D341Med (cell line): ENCODE measurements around the gene KDM4C.

ENCODE experiments used
- DNase-seq: peaks from one replicate; pipeline ENCODE4 v3.0.0; 2012; ENCODE audit warnings: low spot score

The KDM4C gene

DNA sequence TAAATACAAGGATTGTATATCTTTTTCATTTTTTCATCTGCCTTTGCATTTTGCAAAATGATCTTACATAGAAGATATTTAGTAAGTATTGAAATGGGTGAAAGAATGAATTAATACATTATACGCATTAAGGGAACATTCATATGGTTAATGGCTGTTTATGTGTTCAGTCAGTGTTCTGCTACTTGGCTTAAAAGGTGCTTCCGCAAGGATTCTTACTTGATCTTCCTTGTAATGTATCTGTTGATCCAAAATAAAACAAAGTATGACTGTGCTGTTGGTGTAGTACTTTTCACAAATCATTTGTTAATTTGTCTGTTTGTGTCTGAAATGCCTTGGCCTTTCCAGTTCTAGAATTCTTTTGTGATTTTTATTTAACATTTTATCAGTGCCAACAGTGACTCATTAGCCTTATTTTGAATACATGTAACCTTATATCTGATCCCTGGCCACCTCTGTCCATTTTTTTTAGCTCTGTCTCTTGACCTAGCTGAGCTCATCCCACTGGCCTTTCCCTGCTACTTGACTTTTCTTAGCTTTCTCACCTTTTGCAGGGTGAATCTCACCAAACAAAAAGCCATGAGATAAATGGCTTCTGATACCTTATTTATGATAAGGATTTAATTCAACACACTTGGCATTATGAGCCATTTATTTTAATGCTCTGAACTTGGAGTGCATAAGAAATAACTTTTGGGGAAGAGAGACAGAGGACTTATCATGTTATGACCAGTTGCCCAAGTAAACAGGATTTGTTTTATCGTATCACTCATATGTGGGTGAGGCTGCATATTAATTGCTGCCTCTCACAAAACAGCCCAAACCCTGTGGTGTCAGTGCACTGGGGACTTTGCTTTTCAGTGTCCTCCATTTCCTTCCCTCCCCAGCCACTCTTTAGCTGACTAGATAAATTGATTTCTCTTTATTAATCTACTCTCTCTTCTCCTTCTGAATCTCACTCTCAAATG, 340.3 kb downstream of the KDM4C start:
- no peak for DNase-seq

DNA sequence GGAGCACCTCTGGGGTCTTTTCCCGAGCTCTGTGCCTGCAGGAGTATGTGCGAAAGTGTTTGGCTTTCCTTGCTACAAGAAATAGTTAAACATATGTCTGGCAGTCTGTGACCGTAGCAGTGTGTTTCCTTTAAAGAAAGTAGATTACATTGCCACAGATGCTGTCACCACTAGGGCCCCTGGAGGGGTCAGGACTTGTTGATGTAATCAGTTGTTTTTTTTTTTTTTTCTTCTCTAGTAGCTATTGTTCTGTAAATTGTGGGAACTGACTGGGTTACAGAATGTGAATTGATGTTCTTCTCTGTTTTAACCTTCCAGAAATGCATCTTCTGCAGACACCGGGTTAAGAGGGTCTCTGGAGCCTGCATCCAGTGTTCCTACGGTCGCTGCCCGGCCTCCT, 345.6 kb downstream of the KDM4C start:
- DNase-seq, result no peak

DNA sequence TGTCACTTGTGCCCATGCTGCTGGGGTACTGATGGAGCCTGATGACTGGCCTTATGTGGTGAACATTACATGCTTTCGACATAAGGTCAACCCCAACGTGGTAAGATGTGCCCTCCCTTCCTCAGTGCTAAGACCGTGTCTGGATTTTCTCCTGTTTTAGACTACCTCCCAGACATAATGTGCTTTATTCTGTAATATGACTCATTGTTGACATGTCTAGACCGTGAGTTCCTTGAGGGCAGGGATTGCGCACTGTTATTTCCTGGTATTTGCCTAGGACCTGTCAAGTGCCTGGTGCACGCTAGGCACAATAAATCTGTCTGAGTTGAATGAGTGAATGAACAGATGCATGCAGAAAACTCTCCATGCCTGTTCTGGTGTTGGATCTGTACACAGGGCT, 346.0 kb downstream of the KDM4C start:
- no peak for DNase-seq

DNA sequence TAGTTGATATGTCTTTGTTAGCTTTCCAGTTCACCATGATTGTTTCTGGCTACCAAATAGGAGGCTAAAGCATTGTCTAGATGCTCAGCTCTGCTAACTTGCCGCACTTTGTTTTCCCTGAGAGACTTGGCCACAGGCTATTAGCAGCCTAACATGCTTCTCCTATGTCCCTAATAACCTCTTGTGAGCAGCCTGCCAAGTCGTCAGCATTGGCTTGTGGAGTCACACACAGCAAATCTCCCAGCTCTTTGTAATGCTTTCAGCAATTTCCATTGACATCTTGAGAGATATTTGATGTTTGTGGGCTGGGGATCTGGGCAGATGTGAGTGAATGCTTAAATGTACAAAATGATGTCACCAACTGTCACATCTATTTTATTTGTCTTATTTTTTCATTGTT, 346.9 kb downstream of the KDM4C start:
- DNase-seq, result no peak

DNA sequence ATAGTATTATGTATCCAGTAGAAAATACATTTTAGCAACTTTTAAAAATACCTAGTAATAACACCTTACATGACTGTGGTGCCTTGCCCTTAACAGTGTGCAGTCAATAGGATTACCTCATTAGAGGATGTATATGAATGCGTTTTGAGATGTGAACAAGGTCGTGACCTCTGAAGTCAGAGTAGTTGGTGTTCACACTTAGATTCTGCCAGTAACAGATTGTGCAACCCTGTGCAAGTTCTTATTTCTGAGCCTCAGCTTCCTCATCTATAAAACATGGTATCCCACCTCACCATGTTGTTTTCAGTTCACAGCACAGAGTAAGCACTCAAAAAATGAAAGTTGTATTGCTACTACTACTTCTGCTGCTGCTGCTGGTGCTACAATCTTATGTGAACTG, 347.3 kb downstream of the KDM4C start:
- no peak for DNase-seq

DNA sequence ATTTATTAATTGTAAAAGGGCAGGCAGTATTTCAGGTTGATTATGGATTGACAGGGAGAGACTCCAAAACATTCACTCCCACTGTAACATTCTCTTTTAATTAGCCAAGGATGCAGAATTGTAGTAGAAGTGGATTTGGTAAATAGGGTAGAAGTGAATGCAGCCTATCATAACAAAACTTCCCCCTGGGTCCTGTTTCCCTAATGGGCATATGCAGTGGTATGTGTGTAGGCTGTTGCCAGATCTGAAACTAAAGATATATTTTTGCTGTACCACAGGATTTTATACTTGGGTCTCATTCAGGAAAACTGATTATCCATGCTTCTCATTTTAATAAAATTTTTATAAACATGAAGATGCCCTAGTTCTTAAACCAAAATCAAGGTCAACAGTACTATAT, 351.2 kb downstream of the KDM4C start:
- DNase-seq, result no peak

DNA sequence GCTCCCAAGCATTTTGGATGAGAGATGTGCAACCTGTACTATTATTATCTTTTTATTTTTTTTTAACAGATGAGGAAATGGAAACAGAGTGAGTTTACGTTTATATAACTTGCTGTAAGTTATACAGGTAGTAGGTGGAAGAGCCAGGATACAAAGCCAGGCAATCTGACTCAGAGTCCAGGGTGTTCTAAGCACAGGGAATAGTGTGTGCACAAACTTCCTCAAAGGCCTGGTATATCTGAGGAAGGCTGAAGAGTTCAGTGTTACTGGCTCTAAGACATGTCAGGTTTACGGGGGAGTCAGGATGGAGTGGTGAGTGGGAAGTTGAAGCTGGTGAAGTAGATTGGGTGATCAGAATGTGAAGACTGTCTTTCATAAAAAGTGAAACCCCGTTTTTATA, 353.6 kb downstream of the KDM4C start:
- DNase-seq, result no peak

DNA sequence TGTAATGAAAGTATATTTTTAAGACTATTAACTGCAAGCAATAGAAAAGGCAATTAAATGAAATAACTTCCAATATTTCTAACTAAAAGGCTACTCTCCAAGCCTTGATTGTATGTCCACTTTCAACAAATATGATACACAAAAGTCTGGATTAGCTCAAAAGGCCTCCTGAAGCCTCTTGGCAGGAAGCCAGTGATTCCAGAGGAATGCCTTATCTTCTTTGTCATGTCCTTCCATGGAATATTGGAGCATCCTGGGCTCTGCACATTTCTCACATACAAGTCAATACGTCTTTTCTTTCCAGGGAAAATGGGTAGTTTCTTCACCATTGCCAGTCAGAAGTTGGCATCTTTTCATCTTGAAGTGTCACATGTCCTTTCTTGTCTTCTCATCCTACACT, 357.8 kb downstream of the KDM4C start:
- DNase-seq, result no peak

DNA sequence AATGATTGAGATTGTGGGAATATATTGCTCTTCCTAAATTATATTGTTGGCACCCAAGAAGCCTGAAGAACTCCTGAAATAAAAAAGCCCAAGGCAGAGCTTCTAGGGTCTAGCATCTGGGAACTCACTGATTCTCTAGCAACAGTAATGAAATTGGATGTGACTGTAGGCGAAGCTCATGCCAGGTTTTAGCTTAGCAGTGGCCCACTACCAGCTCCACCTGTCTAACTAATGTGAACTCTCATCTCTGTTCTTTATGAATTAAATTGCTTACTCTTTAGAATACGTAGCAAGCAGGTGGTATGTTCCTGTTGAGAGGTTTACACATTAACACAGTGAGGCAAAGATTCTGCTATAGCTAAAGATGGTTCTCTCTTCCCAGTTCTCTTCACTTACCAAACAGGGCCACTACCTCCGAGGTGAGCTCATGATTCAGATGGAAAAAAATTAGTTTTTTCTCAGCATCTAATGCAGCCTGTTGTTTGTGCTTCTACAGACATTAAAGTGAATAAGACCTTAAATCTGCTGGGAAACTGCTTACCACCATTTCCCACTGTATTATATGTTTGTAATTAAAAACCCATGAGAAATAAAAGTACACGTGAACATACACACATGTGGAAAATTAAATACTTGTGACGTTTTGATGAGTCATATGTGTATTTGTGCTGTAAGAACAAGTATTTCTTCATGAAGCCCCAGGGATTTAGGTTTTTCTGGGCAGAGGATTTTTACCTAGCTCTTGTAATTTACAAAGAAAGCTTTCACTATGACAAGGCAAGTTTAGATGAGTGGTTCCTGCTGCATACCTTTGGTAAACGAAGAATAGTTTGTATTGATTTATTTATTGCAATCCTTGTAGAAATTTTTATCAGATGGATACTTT, 360.1 kb downstream of the KDM4C start:
- DNase-seq, result no peak

DNA sequence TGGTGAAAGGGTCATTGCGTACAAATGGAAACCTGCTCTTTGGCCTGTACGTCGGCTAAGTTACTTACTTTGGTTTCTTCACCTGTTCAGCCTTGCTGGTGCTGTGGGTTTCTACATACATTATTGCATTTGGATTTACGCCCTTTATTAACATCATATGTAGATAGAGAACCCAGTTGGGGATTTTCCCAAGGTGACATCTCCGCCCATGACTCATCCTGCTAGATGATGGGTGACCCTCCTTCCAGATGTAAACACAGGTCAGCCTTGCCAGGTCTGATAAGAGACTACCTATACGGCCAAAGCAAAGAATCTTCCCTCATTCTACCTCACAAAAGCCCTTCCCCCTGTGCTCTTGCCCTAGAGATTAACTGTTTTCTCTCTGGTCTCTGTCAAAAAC, 360.9 kb downstream of the KDM4C start:
- DNase-seq, result no peak

DNA sequence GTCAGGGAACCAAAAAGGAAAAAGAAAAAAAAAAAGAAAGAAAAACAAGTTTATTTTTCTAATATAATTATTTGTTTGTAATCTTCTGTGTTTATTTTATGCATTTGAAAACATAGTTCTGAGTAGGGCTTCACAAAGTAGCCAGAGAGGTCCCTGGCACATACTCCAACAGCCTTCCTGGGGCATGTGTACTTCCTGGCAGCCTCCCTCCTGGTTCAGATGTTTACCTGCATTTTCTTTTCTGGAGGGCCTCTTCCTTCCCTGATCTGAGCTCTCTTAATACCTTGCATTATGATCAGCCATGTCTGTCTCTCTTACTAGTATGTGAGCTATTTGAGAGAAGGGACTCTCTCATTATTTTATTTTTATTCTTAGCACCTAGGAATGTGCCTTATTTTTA, 361.8 kb downstream of the KDM4C start:
- DNase-seq, result no peak

DNA sequence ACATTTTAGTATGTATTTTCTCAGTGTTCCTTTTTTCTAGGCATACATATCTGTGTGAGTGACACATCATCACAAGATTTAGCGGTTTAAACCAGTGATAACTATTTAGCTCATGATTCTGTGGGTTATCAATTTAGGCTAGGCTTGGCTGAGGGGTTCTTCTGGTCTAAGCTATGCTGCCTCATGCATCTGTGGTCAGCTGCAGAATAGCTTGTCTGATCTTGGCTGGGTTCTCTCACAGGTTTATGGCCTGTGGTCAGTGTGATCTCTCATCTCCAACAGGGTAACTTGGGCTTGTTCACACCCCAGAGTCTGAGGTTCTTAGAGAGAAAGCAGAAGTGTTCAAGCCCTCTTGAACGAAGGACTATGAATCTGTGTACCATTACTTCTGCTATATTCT, 363.3 kb downstream of the KDM4C start:
- DNase-seq, result no peak

DNA sequence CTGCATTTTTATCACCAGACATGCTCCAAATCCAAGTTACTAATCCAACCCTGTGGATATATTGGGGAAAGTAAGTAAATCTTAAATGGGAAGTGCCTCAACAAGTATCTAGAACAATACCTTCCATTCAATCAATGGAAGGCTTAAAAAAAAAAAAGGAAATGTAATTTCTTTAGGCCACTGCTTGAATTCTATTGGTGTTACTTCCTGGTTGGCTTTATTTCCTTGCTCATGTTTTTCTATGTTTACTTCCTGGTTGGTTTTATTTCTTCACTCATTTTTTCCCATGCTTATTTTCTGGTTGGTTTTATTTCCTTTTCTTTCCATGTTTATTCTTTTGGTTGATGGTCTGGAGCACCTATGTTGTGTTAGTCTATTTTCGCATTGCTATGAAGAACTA, 363.9 kb downstream of the KDM4C start:
- no peak for DNase-seq

DNA sequence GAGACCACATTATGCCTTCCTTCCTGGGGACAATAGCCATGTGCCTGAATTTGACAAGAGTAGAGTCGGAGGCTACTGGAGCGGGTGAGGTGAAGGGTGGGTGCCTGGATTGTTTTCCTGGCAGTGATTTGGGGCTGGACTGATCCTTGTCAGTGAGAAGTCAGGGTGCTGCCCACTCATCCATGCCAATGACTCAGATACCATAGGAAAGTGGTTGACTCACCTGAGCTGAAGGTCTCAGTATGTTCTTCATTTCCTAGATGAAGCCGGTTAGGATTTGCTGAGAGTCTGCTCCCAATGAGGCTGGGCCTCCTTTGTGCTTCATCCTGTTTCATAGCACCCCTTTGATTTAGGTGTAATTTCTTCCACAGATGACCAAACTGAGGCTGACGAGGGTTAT, 366.0 kb downstream of the KDM4C start:
- DNase-seq, result no peak

DNA sequence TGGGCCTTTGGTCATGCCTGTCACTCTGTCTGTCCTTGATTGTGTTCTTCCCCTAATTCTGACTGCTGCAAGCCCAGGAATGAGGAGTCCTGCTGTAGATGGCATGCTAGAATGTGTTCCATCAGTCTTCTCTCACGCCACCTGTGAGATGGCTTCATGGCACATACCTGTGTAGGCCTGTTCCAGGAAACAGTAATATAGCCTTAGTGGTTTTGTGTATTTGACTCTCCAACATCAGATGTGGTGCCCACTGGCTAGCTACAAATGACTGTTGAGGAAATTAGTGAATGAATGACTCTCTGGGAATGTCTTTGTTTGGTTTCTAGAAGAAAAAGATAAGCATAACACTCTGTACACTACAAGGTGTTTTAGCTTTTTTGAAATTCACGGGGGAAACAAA, 367.5 kb downstream of the KDM4C start:
- DNase-seq, result no peak

DNA sequence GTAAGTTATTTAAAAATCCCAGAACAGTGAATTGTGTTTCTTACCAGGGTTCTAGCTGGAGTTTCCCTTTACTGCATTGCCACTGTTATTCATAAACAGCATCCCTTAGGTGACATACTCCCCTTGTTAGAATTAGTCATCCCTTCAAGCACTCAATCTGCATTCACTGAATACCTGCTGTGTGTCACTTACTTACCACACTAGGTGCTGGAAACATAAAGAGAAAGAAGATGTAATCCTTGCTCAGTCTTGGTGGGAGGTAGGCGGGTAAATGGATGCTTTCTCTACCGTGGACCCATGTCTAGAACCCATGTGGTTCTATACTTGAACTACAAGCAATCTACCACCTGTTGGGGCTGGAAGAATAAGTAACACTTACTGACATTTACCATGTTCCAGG, 371.6 kb downstream of the KDM4C start:
- DNase-seq, result no peak

DNA sequence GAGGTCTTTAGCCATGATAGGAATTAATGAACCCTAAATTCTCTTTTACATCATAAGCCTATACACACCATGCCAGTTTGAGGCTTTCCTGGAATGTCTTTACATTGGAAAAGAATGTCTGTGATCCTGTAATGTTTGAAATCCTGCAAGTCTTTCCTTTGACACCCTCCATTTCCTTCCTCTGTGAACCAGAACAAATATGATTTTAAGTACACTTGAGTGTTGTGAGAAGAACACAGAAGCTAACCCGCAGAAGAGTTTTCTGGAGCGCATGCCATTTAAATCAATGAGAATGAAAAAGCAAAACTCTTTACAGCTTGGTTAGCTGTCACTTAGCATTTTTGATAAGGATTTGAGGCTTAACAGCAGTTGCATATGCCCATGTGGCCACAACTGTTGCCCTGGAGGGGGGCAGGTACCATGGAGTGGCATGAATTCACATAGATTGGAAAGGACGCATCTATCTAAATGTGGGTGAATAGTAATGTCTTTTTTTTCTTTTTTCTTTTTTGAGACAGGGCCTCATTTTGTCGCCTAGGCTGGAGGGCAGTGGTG, 372.6 kb downstream of the KDM4C start:
- DNase-seq, result no peak

DNA sequence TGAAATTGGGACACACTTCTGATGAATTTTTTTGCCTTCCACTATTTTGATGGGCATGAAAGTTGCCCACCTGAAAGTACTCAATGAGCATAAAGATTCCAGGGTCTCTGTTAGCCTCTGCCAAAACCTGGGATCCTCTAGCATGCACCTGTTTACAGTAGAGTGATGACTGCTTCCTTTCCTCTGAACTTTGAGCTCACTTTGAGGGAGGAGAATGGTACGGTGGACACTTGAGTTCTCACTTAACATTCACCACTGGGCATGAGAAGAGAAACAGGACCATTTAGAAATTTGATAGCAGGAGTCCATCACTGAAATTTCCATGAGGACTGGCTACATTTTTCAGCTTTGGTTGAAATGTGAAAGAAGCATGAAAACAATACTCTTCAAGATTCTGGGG, 374.8 kb downstream of the KDM4C start:
- no peak for DNase-seq

DNA sequence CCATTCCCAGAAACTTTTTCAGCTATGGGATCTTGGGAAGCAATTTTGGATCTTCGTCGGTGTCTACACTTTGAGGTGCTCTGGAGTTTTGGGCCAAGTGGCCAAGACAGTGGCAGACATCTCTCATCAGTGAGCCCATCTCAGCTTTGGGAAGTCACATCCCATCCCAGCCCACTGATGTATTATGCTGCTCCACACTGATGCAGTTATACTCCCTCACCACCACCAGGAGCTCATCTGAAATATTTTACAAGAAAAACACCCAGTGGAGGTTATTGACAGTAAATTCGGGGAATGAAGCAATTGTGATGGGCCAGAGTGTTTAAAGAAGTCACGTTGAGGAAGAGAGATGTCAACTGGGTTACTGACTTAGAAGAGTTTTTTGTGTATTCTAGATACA, 378.0 kb downstream of the KDM4C start:
- no peak for DNase-seq

DNA sequence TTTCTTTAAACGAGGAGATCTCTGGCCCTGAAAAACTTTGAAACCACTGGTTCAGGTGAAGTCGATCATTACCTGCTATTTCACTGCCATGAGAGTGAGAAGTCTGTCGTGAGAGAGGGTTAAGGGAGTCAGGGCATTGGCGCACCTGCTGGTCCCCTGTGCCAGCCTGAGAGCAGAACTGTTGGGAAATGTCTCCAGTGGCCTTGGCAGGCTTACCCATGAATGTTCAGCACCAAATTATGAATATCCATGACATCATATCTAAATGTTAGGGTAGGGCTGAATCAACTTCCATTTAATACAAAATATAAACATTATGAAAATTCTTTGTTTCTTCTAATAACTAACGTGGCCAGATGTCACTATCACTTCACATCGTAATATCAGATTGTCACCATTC, 379.3 kb downstream of the KDM4C start:
- no peak for DNase-seq

DNA sequence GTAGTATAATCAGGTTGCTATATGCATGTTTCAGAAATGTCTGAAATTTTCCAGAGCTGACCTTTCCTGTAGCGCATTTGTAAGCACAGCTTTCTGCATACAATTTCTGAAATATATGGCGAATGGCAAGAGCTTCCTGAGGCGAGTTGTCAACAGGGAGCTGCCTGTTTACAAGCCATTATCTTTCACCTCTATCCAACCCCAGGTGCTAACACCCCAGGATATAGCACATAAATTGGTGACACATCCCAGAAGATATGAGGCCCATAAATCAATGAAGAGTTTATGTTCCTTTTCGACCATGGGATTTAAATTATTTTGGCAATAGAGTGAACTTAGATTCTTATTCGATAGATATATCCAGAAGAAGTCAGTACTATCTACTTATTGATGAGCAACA, 379.8 kb downstream of the KDM4C start:
- no peak for DNase-seq

DNA sequence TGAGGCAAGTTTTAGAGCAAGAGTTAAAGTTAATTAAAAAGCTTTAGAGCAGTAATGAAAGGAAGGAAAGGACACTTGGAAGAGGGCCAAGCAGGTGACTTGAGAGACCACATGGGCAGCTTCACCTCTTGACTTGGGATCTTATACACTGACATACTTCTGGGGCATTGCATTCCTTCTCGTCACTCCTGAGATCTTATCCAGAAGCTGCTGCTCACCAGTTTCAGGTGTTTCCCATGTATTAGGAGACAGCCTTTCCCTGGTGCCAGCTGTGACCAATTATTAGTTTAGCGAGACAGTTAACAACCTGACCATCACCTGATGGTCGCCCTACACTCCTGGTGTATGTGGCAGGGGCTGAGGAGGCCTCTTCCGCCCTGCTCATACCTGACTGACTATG, 382.1 kb downstream of the KDM4C start:
- no peak for DNase-seq

DNA sequence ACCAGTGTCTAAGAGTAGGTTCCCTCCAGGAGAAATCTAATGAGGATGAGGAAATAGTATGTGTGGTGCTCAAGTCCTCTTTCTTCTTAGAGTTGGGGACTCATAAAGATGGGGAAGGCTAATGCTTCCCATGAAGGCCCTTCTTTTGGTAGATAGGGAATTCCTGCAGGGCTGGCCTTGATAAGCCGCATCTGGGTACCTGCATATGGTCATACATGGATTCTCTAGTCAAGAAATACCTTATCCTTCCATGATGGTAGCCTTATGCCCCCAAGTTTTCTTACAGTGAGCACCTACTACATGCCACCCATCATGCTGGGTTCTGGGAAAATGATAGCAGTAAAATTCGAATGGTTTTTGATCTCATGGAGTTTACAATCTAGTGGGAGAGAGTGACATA, 382.6 kb downstream of the KDM4C start:
- no peak for DNase-seq
